HCEC 1CT (cell line): Measurements from ENCODE around the gene API5.

Experiments
- DNase-seq: peaks from one replicate; pipeline ENCODE4 v3.0.0-alpha.2; 2017

API5 gene

GRCh38 chr11:43360361-43361032, 48.7 kb downstream of the API5 start:
- no peak for DNase-seq

GRCh38 chr11:43366677-43367076, 54.9 kb downstream of the API5 start:
- peak; percentile 76 for DNase-seq

- no peak for DNase-seq
Measured at GRCh38 chr11:43367382-43368178, 55.8 kb downstream of the API5 start.

GRCh38 chr11:43376065-43376464, 64.3 kb downstream of the API5 start:
- peak; percentile 54 for DNase-seq

- peak; percentile 93 for DNase-seq
Measured at GRCh38 chr11:43376594-43376993, 64.8 kb downstream of the API5 start.

- DNase-seq: no peak
Measured at GRCh38 chr11:43377389-43377788, 65.6 kb downstream of the API5 start.

GRCh38 chr11:43378897-43379296, 67.1 kb downstream of the API5 start:
- DNase-seq: no peak

- no peak for DNase-seq
Measured at GRCh38 chr11:43381802-43382201, 70.0 kb downstream of the API5 start.

- no peak for DNase-seq
Measured at GRCh38 chr11:43382614-43383013, 70.8 kb downstream of the API5 start.

GRCh38 chr11:43384393-43384792, 72.6 kb downstream of the API5 start:
- no peak for DNase-seq

GRCh38 chr11:43392713-43393112, 80.9 kb downstream of the API5 start:
- DNase-seq: no peak

GRCh38 chr11:43393765-43394355, 82.1 kb downstream of the API5 start:
- no peak for DNase-seq
